AG09309 (cell line): Measurements from ENCODE around the gene GPR68.

Experiments used
- DNase-seq: peaks from one replicate; pipeline ENCODE4 v3.0.0-alpha.2; 2010; ENCODE audit warnings: low read depth
- H3K4me3 ChIP-seq: 2 replicates; pipeline ENCODE4 v1.5.1; 2011; ENCODE audit warnings: mild to moderate bottlenecking, low read depth, low read length, moderate library complexity; ENCODE audit not compliant: control insufficient read depth
- TF ChIP-seq, protein P1 (sequence below): IDR thresholded peaks from 2 replicates; pipeline ENCODE4 v1.5.1; 2011; ENCODE audit warnings: mild to moderate bottlenecking, low read depth, low read length, inconsistent platforms; ENCODE audit not compliant: insufficient read depth, control insufficient read depth; ENCODE audit errors: missing control alignments

The GPR68 gene

DNA sequence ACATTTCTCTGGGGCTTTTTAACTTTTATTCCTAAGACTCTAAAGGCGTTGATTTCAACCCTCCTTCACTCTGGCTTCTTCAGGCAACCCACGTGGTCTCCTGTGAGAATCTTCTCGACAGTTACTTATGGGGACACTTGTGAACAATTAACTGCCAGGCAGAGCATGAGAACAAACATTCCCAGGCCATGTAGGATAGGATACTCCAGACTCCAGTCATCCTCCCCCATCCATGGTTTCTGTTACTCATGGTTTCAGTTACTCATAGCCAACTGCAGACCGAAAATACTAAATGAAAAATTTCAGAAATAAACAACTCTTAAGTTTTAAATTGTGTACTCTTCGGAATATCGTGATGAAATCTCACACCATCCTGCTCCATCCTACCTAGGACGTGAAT is 19.5 kb downstream of the GPR68 start:
- DNase-seq: no peak
- TF ChIP-seq, protein P1, sequence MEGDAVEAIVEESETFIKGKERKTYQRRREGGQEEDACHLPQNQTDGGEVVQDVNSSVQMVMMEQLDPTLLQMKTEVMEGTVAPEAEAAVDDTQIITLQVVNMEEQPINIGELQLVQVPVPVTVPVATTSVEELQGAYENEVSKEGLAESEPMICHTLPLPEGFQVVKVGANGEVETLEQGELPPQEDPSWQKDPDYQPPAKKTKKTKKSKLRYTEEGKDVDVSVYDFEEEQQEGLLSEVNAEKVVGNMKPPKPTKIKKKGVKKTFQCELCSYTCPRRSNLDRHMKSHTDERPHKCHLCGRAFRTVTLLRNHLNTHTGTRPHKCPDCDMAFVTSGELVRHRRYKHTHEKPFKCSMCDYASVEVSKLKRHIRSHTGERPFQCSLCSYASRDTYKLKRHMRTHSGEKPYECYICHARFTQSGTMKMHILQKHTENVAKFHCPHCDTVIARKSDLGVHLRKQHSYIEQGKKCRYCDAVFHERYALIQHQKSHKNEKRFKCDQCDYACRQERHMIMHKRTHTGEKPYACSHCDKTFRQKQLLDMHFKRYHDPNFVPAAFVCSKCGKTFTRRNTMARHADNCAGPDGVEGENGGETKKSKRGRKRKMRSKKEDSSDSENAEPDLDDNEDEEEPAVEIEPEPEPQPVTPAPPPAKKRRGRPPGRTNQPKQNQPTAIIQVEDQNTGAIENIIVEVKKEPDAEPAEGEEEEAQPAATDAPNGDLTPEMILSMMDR: no peak
- no peak overlapping the region for H3K4me3 ChIP-seq

DNA sequence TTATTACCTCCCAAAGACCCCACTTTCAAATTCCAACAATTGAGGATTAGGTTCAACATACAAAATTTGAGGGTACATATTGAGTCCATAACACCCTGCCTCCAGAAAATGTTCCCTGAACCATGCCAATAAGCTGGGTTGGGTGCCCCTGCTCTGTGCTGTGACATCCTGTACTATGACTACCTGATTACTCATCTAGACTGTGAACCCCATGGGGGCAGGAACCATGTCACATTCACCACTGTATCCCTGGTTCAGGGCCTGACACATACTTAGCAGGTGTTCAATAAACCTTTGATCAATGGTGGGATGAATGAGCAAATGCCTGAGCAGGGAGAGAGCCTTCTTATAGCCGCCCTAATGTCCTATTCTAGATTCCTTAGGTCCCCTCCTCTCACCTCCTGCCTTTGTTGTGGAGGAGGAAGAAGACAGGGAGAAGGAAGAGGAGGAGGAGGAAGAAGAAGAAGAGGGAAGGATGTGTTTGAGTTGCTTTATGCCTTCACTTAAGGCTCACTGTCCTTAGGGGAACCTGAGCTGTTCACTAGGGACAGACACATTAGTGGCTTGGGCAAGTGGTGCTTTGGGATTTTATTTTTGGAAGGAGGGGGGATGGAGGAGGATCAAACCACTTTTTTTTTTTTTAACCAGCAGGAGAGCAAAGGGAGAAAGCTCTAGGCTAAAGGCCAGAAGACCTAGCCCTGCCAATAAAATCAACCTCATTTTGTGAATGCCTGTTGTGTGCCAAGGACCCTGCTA is 21.3 kb downstream of the GPR68 start:
- DNase-seq: no peak
- TF ChIP-seq, protein P1: no peak

DNA sequence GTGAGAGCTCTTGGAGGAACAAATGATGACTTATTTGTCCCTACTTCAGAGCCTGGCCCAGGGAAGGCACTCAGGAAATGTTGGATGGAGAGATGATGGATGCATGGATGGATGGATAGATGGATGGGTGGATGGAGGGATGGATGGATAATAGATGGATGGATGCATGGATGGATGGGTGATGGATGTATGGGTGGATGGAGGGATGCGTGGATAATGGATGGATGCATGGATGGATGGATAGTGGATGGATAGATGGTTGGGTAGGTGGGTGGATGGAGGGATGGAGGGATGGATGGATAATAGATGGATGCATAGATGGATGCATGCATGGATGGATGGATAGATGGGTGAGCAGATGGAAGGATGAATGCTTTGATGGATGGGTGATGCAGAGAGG is 23.2 kb downstream of the GPR68 start:
- TF ChIP-seq, protein P1: no peak
- no peak overlapping the region for H3K4me3 ChIP-seq
- DNase-seq: no peak

More for the DNA sequence above, 21.3 kb downstream of the GPR68 start:
- no peak overlapping the region for H3K4me3 ChIP-seq

DNA sequence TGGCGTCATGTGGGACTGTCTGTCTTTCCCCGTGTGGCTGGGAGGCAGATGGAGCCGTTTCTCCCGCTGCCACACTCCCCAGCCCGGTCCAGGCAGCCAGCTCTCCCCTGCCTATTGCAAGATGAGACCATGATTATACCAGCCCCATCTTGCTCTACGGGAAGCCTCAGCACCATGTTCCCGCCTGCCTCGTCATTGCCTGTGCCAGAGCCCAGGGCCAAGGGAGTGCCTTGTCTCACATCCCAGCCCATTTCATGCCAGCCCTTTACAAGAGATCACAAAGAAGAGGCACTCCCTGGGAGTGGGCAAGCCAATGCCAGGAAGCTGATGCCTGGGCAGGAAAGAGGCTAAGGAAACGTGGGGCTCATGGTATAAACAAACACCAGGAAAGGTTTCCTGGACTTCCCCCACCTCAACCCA is 23.9 kb downstream of the GPR68 start:
- TF ChIP-seq, protein P1: no peak
- no peak overlapping the region for H3K4me3 ChIP-seq
- no peak for DNase-seq

DNA sequence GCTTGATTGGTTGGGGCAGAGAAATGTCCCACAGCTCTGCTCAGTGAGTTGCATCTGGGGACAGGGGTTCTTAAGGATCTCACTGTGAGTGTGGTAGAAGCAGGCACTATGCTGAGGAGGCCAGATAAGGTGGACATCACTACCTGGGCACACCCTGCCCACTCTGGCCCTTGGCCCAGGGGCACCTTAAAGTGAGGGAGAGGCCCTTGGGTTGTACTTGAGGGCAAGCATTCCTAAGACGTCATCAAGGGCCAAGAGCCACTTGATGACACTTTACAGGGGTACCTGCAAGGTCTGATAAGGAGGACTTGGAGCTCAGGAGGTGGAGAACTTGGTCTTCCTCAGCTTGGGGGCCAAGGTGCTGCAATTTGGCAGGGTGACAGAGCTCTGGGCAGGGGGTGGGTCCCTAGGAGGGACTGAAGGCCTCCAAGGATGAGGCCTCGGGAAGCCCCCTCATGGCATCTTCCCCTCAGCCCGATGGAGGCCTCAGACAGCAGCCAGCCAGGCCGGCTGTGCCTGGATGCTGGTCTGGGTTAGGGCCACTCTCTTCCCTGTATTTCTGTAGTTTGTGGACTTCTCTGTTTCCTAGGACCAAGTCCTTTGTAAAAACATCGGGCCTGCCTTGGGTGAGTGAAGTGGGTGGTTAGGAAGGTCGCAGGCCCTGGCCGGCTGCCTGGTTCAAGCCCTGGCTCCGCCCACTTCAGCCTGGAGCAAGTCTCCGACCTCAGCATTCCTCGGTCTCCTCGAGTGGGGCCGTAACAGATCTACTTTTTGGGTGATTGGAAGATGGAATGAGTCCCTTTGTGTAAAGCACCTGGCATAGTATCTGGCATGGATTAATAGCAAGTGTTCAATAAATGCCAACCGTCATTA is 24.8 kb downstream of the GPR68 start:
- TF ChIP-seq, protein P1: no peak

DNA sequence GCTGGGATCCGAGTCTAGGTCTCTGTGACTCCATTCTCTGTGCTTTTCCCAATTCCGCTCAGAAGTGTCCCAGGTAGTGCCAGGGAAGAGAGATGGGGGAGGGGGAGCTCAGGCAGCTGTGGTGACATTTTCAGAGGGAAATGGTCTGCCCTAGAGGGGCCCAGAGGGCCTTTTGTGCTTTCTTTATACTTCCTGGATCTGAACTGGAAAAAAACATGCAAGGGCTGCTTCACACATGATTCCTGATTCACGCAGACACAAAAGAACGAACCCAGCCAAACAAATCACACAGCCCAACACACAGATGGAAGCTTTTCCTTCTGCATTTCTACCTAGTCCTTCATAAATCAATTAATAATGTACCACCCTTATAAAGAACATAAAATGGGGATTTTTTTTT is 26.5 kb downstream of the GPR68 start:
- H3K4me3 ChIP-seq: no peak overlapping the region
- no peak for DNase-seq
- TF ChIP-seq, protein P1: no peak

More for the DNA sequence above, 24.8 kb downstream of the GPR68 start:
- DNase-seq: no peak
- H3K4me3 ChIP-seq: no peak overlapping the region
